GM18511 (cell line): Measurements from ENCODE around the gene UBE2E3.

Experiments used
- ATAC-seq: cut with Tn5 transposase; IDR thresholded peaks from one replicate; pipeline ENCODE4 v1.9.1; 2021; ENCODE audit warnings: mild to moderate bottlenecking, moderate library complexity; ENCODE audit not compliant: unreplicated experiment

The UBE2E3 gene

DNA sequence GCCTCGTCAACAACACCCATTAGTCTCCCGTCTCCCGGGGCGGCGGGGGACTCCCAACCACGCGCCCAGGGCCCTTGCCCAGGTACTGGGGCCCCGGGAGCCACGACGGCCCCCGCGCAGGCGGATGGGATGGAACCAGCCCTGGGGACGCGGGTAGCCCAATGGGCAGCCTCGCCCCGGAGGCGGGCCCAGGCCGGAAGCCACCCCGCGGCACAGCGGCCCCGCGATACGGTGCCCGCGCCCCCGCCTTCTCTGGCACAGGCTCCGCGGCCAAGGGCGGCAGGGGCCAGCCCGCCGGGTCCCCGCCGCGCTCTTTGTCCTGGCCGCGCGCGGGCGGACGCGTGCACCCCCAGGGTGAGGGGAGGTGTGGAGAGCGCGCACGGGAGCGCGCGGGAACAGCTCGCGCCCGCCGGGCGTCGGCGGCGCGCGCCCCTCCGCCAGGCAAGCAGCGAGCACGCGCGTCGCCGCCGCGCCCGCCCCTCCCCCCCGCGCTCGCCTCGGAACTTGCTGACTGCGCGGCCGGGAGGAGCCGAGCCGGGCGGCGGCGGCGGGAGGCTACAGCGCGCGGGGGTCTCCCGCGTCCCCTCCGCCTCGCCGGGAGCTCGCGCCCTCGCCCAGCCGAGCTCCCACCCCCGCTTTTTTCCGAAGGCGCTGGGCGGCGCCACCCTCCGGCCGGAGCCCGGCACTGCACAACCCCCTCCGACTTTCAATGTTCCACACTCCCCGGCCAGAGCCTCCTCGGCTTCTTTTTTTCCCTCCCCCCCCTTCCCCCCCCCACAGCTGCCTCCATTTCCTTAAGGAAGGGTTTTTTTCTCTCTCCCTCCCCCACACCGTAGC is at the start of gene UBE2E3:
Gene UBE2E3 (plus strand): TSS at position 500 of the 837 bp plus-strand sequence. CDS start 1,438 bp downstream, outside the sequence.
- ATAC-seq, result peak; percentile 80

GRCh38 chr2:180931841-180932240 is 48.6 kb upstream of the UBE2E3 start:
- ATAC-seq, result no peak

DNA sequence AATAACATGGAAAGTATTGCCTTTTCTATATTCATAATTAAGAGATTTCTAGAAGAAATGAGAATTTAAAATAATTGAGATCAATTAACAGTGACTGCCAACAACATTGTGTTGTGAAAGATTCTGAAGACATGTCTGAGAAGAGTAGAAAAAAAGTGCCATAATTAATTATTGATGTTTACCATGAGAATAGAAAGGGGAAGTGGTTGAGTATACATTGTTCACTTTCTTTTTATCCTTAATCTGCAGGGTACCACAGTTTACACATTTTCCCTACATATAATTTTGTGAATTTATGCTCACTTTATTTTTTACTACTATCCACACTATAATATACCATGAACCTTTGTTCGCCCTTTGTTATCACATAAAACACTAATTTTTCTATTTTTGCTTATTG is 47.1 kb upstream of the UBE2E3 start:
- peak; percentile 64 for ATAC-seq

DNA sequence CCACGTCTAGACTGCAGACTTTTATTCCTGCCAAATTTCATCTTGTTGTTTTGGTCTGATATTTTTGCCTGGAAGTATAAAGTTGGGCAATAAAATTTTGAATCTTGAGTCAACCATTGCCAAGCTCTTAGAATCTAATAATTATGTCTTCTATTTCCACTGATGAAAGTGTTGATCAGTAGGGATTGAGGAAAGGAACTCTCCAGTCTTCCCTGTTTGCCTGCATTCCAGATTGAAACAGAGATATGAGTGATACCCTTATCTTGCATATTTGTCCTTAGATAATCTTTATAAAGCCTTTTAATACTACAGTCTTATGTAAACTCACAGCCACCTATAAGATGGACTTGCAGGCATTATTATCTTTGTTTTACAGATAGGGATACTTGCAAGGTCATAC is 45.5 kb upstream of the UBE2E3 start:
- ATAC-seq, result no peak

- ATAC-seq, result peak; percentile 75
Measured at GRCh38 chr2:180937480-180937879, 42.9 kb upstream of the UBE2E3 start.

- peak; percentile 47 for ATAC-seq
Measured at GRCh38 chr2:180938451-180938850, 42.0 kb upstream of the UBE2E3 start.

- no peak for ATAC-seq
Measured at GRCh38 chr2:180943275-180943674, 37.1 kb upstream of the UBE2E3 start.

DNA sequence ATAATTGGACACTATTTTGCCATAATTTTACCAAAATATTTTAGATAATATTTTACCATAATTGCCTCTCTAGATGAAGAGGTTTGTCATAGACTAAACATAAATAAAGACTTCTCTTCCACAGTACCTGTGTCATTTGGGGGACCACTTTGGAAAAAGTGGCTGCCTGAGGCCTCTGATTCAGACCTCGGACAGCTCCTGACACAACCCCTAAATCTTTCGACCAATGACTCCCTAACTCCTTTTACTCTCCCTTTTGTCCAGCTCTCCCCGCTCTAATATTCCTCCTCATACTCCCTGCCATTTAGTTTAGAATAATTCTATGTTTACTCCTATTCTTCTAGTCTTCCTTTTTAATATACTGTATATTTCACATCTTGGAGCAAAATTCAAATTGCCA is 36.0 kb upstream of the UBE2E3 start:
- no peak for ATAC-seq

DNA sequence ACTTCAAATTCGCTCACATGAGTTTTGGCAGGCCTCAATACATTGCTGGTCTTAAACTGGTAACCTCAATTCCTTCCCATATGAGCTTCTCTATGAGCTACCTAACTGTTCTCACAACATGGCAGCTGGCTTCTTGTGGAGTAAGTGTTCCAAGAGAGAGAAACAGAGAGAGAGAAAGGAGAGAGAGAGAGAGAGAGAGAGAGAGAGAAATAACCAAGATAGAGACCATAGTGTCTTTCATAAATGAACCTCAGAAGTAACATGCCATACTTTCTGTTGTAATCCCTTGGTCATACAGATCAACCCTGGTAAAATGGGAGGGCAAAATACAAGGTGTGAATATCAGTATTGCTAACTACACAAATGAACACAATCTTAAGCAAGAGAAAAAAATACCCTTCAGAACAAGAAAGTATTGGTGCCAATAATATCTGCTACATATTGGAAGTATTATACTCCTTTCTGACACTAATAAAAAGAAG is 33.2 kb upstream of the UBE2E3 start:
- ATAC-seq, result no peak

DNA sequence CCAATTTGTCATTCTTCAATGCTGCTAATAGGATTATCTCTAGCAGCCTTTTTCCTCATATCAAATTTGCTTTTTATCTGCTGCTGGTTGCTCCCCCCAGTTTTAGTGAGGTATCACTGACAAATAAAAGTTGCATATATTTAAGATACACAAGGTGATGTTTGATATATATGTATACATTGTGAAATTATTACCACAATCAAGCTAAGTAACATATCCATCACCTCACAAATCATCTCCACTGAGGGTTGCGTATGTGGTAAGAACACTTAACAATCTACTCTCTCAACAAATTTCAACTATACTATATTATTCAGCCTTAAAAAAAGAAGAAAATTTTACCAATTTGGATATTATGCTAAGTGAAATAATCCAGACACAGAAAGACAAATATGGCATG is 30.5 kb upstream of the UBE2E3 start:
- ATAC-seq, result no peak

DNA sequence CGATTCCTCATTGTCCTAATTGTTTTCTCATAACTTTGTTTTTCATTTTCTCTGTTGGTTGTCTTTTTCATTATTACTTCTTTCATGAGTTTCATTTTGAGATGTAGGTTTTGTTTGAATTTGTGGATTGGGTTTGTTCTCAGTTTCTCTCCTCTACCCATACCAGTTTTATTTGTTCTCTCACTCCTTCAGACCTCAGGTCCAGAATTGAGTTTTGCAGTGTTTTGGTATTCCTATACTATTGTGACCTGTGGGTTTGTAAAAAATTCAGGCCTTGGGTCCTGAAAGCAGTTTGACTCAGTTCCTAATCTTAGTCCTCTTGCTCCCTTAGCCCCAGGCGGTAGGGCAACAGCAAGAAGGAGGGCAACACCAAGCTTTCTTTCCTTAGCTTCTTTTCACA is 28.3 kb upstream of the UBE2E3 start:
- peak; percentile 43 for ATAC-seq

DNA sequence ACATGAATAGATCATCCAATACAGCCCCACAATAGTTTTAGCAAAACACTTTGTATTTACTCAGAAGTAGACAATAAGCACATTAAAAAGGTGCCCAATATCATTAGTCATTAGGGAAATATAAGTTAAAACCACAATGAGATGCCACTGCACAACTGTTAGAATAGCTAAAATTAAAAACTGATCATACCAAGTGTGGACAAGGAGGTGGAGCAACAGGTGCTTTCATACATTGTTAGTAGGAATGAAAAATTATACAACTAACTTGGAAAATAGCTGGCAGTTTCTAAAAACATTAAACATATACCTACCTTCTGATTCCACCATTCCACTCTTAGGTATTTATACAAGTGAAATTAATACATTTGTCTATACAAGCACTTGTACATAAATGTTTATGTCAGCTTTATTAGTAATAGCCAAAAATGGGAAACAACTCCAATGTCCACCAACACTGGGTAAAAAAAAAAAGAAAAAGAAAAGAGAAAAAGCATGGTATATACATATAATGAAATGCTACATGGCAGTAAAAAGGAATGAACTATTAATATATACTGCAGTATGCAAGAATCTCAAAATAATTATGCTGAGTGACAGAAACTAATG is 27.6 kb upstream of the UBE2E3 start:
- no peak for ATAC-seq

GRCh38 chr2:180953550-180953949 is 26.9 kb upstream of the UBE2E3 start:
- ATAC-seq, result no peak

DNA sequence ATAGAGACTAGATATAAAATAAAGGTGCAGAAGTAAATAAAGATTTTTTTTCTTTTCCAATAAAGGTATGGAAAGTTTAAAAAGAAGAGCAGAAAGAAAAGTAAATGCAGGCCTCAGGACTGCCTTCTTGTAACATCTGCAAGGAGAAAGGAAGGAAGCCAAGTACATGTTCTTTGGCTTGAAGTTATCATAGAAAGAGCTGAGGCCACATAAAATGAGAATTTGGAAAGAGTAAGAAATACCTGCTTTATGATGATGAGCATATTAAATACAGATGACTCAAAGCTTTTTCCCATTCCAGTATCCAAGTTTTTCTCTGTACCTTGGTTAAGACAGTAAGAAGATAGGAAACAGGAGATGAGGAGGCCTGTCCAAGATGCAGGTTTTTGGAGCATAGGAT is 25.3 kb upstream of the UBE2E3 start:
- no peak for ATAC-seq

DNA sequence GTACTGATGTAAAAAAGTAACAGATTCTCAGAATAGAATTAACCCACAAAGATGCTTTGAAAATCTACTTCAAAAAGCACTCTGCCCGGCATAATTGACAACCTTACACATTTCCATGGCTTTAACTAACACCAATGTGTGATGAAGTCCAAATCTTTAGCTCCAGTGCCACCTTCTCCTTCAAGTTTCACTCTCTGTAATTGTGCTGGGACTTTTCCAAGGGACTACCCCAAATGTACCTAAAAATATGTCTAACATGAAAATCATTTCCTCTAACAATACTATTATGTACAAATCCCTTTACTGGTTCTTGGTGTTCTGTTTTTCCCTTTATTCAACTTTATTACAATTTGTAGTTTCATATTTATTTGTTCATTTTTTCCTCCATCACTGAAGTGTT is 20.6 kb upstream of the UBE2E3 start:
- ATAC-seq, result no peak

GRCh38 chr2:180960982-180961381 is 19.4 kb upstream of the UBE2E3 start:
- ATAC-seq, result no peak

DNA sequence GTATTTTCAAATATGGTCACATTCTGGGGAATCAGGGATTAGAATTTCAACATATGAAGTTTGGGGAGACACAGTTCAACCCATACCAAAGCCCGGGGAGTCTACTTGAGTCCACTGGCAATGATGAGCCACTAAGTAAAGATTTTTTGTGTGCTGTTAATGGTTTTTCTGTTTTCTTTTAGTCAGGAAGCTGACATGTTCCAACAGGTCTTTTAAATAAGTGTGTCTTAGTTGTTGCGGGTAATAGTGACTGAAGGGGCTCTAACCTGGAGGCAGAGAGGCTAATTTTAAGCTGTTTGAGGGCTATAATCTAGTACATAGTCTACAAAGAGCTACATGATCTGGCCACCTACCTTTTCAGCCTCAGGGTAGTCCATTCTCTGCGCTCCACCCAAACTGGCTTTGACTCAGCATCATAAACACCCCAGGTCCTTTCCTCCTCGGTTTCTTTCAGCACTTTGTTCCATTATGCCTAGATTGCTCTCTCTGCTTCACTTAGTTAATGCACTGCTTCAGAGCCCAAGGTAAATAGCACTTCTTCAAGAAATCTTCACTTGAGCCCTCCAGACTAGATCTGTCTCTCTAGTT is 17.6 kb upstream of the UBE2E3 start:
- ATAC-seq, result no peak

GRCh38 chr2:180966378-180966777 is 14.0 kb upstream of the UBE2E3 start:
- ATAC-seq, result no peak

- no peak for ATAC-seq
Measured at GRCh38 chr2:180969124-180969523, 11.3 kb upstream of the UBE2E3 start.

DNA sequence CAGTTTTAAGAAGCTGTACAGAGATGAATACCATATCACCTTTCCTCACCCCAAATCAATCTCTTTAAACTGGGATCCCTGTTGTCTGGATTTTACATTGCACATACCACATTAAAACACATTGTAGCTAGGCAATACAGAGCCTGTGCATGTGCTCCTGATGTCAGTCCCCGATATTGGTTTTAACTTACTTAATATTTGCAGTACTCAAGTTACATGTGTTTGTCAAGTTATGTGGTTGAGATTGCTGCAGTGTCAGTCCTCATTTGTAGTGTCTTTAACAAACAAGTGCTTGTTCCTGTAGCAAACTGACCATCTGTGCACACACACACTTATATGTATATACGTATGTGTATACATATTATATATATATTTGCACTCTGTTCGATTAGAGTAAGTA is 10.4 kb upstream of the UBE2E3 start:
- no peak for ATAC-seq

GRCh38 chr2:180971811-180972210 is 8.6 kb upstream of the UBE2E3 start:
- no peak for ATAC-seq

DNA sequence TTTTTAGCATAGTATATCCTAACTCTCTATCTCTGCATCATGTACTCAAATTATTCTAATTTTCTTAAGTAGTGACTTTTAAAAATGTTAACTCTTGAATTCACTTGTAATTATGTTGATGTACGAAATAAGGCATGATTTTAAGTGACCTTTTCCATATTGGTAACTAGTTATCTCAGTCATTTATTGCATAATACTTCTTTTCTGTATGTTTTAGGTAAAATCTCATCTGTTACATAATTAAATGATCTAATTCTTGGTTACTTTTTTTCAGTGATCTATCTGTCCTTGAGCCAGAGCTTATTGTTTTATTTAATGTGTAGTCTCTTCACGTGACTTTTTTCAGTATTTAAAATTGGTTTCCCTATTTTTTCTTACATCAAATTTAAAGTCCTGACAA is 4.8 kb upstream of the UBE2E3 start:
- no peak for ATAC-seq
